K562 (cell line): ENCODE data around the gene KCNK10.

Experiments
- BRD4 ChIP-seq: fragments of 200-600 bp; sonication (generic); IDR thresholded peaks from 2 replicates; pipeline ENCODE4 v1.6.1; 2017; ENCODE audit warnings: inconsistent platforms
- CREB1 ChIP-seq, 2 experiments: sonication (generic) in 1 of 2; formaldehyde crosslinking in 1 of 2; IDR thresholded peaks; 2 replicates each; pipeline versions ENCODE4 v1.6.1 to v1.8.0; 2012 to 2022; ENCODE audit warnings: inconsistent platforms in 1 of 2, mild to moderate bottlenecking in 1 of 2, missing genetic modification reagents in 1 of 2, moderate library complexity in 1 of 2
- CTCF ChIP-seq, 3 experiments: IDR thresholded peaks in 2 of 3; conservative IDR thresholded peaks in 1 of 3; 2 replicates each; pipeline ENCODE4 v1.5.1; 2011 to 2012; ENCODE audit warnings: low read length in 3 of 3, mild to moderate bottlenecking in 3 of 3, control low read depth in 2 of 3, improper control_type of control experiment in 1 of 3, inconsistent platforms in 1 of 3, low read depth in 1 of 3, mixed read lengths in 1 of 3, moderate library complexity in 1 of 3; ENCODE audit not compliant: insufficient read depth in 2 of 3
- FOS ChIP-seq: IDR thresholded peaks from 3 replicates; pipeline ENCODE4 v1.6.1; 2011; ENCODE audit not compliant: insufficient read length; ENCODE audit errors: extremely low read depth
- MYNN ChIP-seq, 2 experiments: sonication (generic); formaldehyde crosslinking in 1 of 2; IDR thresholded peaks; 2 replicates each; pipeline versions ENCODE4 v1.5.0 to v1.6.1; 2016 to 2020; ENCODE audit warnings: antibody characterized with exemption in 1 of 2, missing genetic modification reagents in 1 of 2
- RAD21 ChIP-seq, 2 experiments: fragments of 250-450 bp in 1 of 2; fragments of 450-650 bp in 1 of 2; sonication (Bioruptor Pico) in 1 of 2; formaldehyde crosslinking in 1 of 2; IDR thresholded peaks in 1 of 2; conservative IDR thresholded peaks in 1 of 2; 2 replicates each; pipeline versions ENCODE4 v1.4.0 to v1.8.0; 2020 to 2022; ENCODE audit warnings: mild to moderate bottlenecking in 2 of 2, moderate library complexity in 1 of 2
- TAF1 ChIP-seq: IDR thresholded peaks from 2 replicates; pipeline ENCODE4 v1.6.1; 2011; ENCODE audit warnings: mild to moderate bottlenecking, low read length, moderate library complexity; ENCODE audit not compliant: insufficient read depth, control insufficient read depth, severe bottlenecking; ENCODE audit errors: extremely low read depth
- TCF7 ChIP-seq: sonication (generic); IDR thresholded peaks from 2 replicates; pipeline ENCODE4 v1.6.1; 2016; ENCODE audit warnings: antibody characterized with exemption, borderline replicate concordance
- ZBTB34 ChIP-seq: fragments of 250-450 bp; sonication (Bioruptor Pico); IDR thresholded peaks from 2 replicates; pipeline ENCODE4 v1.8.0; 2021; ENCODE audit warnings: mild to moderate bottlenecking, moderate library complexity
- ZNF217 ChIP-seq: sonication (generic); formaldehyde crosslinking; IDR thresholded peaks from 2 replicates; pipeline ENCODE4 v1.8.0; 2022; ENCODE audit warnings: mild to moderate bottlenecking, missing genetic modification reagents
- ZNF23 ChIP-seq: fragments of 250-450 bp; sonication (Bioruptor Pico); IDR thresholded peaks from 2 replicates; pipeline ENCODE4 v1.4.0; 2020; ENCODE audit warnings: mild to moderate bottlenecking
- ZNF644 ChIP-seq: fragments of 200-800 bp; sonication (Bioruptor generic); IDR thresholded peaks from 2 replicates; pipeline ENCODE4 v1.6.1; 2016; ENCODE audit warnings: low read depth, missing genetic modification characterization, missing compliant biosample characterization
- ZNF780A ChIP-seq: fragments of 250-450 bp; sonication (Bioruptor Pico); IDR thresholded peaks from 2 replicates; pipeline ENCODE4 v1.5.0; 2021; ENCODE audit warnings: mild to moderate bottlenecking
- TF ChIP-seq, protein P1 (sequence below): sonication (generic); formaldehyde crosslinking; IDR thresholded peaks from 2 replicates; pipeline ENCODE4 v1.8.1; 2023; ENCODE audit warnings: mild to moderate bottlenecking, missing genetic modification reagents

DNA sequence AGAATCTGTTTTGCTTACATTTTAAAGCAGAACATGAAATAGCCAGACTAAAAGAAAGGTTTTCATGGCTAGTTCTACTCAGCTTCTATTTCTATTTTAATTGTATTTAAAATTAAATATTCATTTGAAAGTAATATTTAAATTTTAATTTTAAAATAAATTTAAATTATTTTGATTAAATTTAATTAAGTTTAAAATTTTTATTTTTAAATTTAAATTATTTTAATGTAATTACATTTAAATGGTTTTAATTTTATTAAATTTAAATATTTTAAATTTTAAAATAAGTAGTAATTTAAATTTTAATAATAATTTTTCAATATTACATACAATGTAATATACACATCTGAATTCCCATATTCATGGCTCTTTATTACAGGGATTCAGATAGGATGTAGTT, 17.3 kb upstream of the KCNK10 start:
- TF ChIP-seq BRD4: no peak
- TF ChIP-seq ZNF23 (CRISPR knock-in tag): no peak
- TF ChIP-seq TCF7: no peak
- TF ChIP-seq ZBTB34 (CRISPR knock-in tag): no peak
- TF ChIP-seq FOS: no peak
- no peak for TF ChIP-seq CTCF (IDR thresholded peaks at IDR 0.05 in 2 of 3, conservative IDR thresholded peaks at IDR 0.05 in 1 of 3; ENCODE audit: insufficient read depth in 2 of 3, low read depth in 1 of 3, low read length in 3 of 3)
- no peak for TF ChIP-seq CREB1 (IDR thresholded peaks at IDR 0.05)
- no peak for TF ChIP-seq CREB1 (CRISPR knock-in tag; IDR thresholded peaks at IDR 0.05)
- TF ChIP-seq ZNF780A (CRISPR knock-in tag): no peak
- TF ChIP-seq ZNF217 (CRISPR knock-in tag): no peak
- no peak for TF ChIP-seq MYNN (IDR thresholded peaks at IDR 0.05)
- no peak for TF ChIP-seq MYNN (CRISPR knock-in tag; IDR thresholded peaks at IDR 0.05)
- TF ChIP-seq RAD21 (CRISPR knock-in tag; conservative IDR thresholded peaks at IDR 0.05 in 1 of 2, IDR thresholded peaks at IDR 0.05 in 1 of 2): no peak
- TF ChIP-seq, protein P1, sequence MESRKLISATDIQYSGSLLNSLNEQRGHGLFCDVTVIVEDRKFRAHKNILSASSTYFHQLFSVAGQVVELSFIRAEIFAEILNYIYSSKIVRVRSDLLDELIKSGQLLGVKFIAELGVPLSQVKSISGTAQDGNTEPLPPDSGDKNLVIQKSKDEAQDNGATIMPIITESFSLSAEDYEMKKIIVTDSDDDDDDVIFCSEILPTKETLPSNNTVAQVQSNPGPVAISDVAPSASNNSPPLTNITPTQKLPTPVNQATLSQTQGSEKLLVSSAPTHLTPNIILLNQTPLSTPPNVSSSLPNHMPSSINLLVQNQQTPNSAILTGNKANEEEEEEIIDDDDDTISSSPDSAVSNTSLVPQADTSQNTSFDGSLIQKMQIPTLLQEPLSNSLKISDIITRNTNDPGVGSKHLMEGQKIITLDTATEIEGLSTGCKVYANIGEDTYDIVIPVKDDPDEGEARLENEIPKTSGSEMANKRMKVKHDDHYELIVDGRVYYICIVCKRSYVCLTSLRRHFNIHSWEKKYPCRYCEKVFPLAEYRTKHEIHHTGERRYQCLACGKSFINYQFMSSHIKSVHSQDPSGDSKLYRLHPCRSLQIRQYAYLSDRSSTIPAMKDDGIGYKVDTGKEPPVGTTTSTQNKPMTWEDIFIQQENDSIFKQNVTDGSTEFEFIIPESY: no peak
- no peak for TF ChIP-seq ZNF644 (tag)
- no peak for TF ChIP-seq TAF1
